Transverse colon (tissue), 4 donors: ENCODE results near the gene CRABP2. TPM values are rescaled to one million over a fixed set of nuclear protein-coding genes. Genes with fewer than 3 reads are reported as not detected.

Source experiments
- DNase-seq: peaks from one replicate; pipeline ENCODE4 v3.0.0-alpha.2; 2019
- H3K27ac ChIP-seq, 4 donors: fragments of 200-600 bp; sonication (generic); 2 replicates each; pipeline ENCODE4 v1.5.1; 2016 to 2018; ENCODE audit warnings: inconsistent platforms in 4 of 4
- H3K27me3 ChIP-seq: fragments of 200-600 bp; sonication (generic); 2 replicates; pipeline ENCODE4 v1.5.1; 2017; ENCODE audit warnings: inconsistent platforms
- H3K36me3 ChIP-seq, 4 donors: fragments of 200-600 bp; sonication (generic); 2 replicates each; pipeline ENCODE4 v1.5.1; 2017 to 2019; ENCODE audit warnings: inconsistent platforms in 4 of 4
- H3K4me1 ChIP-seq, 4 donors: fragments of 200-600 bp; sonication (generic); 2 replicates each; pipeline ENCODE4 v1.5.1; 2017 to 2020; ENCODE audit warnings: inconsistent platforms in 4 of 4
- H3K4me3 ChIP-seq, 4 donors: fragments of 200-600 bp; sonication (generic); 1 replicate in 1 of 4; 2 replicates in 3 of 4; pipeline versions ENCODE4 v1.5.1 to v1.6.1; 2017 to 2019; ENCODE audit warnings: inconsistent platforms in 4 of 4
- H3K9me3 ChIP-seq, 2 donors: fragments of 200-600 bp; sonication (generic); 2 replicates each; pipeline ENCODE4 v1.5.1; 2017 to 2019; ENCODE audit warnings: inconsistent platforms in 2 of 2
- CTCF ChIP-seq, 5 experiments: fragments of 200-600 bp in 3 of 5; fragments of 450-650 bp in 2 of 5; sonication (generic) in 3 of 5; IDR thresholded peaks; 1 replicate in 2 of 5; 2 replicates in 3 of 5; pipeline ENCODE4 v1.5.1; 2016 to 2017; ENCODE audit warnings: antibody characterized with exemption in 5 of 5, inconsistent platforms in 3 of 5, mild to moderate bottlenecking in 2 of 5, moderate library complexity in 1 of 5
- EP300 ChIP-seq: sonication (generic); formaldehyde crosslinking; IDR thresholded peaks from one replicate; pipeline ENCODE4 v1.6.1; 2017; ENCODE audit warnings: antibody characterized with exemption, low read depth
- POLR2A ChIP-seq: fragments of 450-650 bp; IDR thresholded peaks from one replicate; pipeline ENCODE4 v1.6.1; 2016; ENCODE audit warnings: antibody characterized with exemption, mild to moderate bottlenecking, moderate library complexity
- POLR2AphosphoS5 ChIP-seq, 3 donors: sonication (generic); formaldehyde crosslinking; IDR thresholded peaks; one replicate each; pipeline ENCODE4 v1.6.1; 2016; ENCODE audit warnings: antibody characterized with exemption in 3 of 3
- WGBS, 2 donors: methylation state at CpG; one replicate each; pipeline ENCODE4 v1.1.5; 2018; ENCODE audit warnings: low coverage in 1 of 2; 5-methylcytosine and 5-hydroxymethylcytosine counted together
- in situ Hi-C, 4 donors: fragments of 200-750 bp; cut with MboI; loops; one replicate each; pipeline versions ENCODE4 v1.15.0 to v1.15.1; 2017; ENCODE audit warnings: low sequenced_read_pairs in 3 of 4, low pct_ligation_motif_present in 1 of 4, low pct_unique_long_range_greater_than_20kb in 1 of 4
- intact Hi-C: fragments of 100-400 bp; cut with DNase I; formaldehyde crosslinking; loops from one replicate; pipeline ENCODE4 v1.15.1; 2023; ENCODE audit warnings: low total_unique reads
- total RNA-seq, 4 donors: library from RNA; depleted of rRNA; stranded (reverse); fragments of >200 nt; gene quantifications; one replicate each; pipeline ENCODE4 v1.1.0, GENCODE V29; 2016

Gene CRABP2
- total RNA-seq, 4 donors from 2014 or later = 0.79 to 1.9 TPM; not detected in 2

- peak; percentile 83 for DNase-seq
Measured at GRCh38 chr1:156656806-156657740, 48.3 kb downstream of the CRABP2 start.

GRCh38 chr1:156655904-156656516, 49.4 kb downstream of the CRABP2 start:
- DNase-seq = no peak
- Histone ChIP-seq H3K4me3 (no peak overlapping the region), H3K9me3 (no peaks in the 10 kb centered on the region), H3K4me1 (peaks cover 24 to 37% (median 32%) of the 10 kb centered on the region in 4 donors), H3K36me3 (no peaks in the 10 kb centered on the region), H3K27me3 (peaks cover 15% of the 10 kb centered on the region), H3K27ac (no peak overlapping the region)
- in situ Hi-C loops (no loop called here), intact Hi-C loops (loop anchor here (5.0 kb wide), 1 partner anchor 34 kb away; no protein-coding TSS in a partner anchor)
- TF ChIP-seq EP300 (no peak), POLR2A (no peak), POLR2AphosphoS5 (IDR thresholded peaks at IDR 0.05) (no peak), CTCF (IDR thresholded peaks at IDR 0.05) (no peak)
- 68% methylated on average over 9 of the region's 9 CpGs; no CpG with 5 or more reads in 1 of the 2 donors for WGBS, 2 donors

More at GRCh38 chr1:156656806-156657740, 48.3 kb downstream of the CRABP2 start:
- Histone ChIP-seq H3K4me3 (peak overlapping the region in 2 of 4 donors; percentile 11 to 36), H3K36me3 (no peaks in the 10 kb centered on the region), H3K9me3 (no peaks in the 10 kb centered on the region), H3K27me3 (peaks cover 6% of the 10 kb centered on the region), H3K27ac (peak overlapping the region in 2 of 4 donors; percentile 19 to 27), H3K4me1 (peaks cover 28 to 47% (median 41%) of the 10 kb centered on the region in 4 donors)
- WGBS, 2 donors = 14 to 29% methylated on average over 8 to 54 of the region's 54 CpGs
- intact Hi-C loops = loop anchor here (5.0 kb wide), 1 partner anchor 35 kb away; no protein-coding TSS in a partner anchor
- TF ChIP-seq POLR2AphosphoS5 (IDR thresholded peaks at IDR 0.05) (no peak), CTCF (IDR thresholded peaks at IDR 0.05) (peak; percentile 87 to 95 (median 92))
- in situ Hi-C loops = no loop called here

- Histone ChIP-seq H3K4me3 (no peak overlapping the region), H3K4me1 (peaks cover 17 to 30% (median 27%) of the 10 kb centered on the region in 4 donors), H3K27ac (no peak overlapping the region), H3K36me3 (no peaks in the 10 kb centered on the region), H3K9me3 (no peaks in the 10 kb centered on the region), H3K27me3 (peaks cover 15% of the 10 kb centered on the region)
- intact Hi-C loops (loop anchor here (5.0 kb wide), 1 partner anchor 33 kb away; no protein-coding TSS in a partner anchor), in situ Hi-C loops (no loop called here)
- no peak for DNase-seq
- 53 to 63% methylated on average over 2 of the region's 2 CpGs for WGBS, 2 donors
- TF ChIP-seq CTCF (IDR thresholded peaks at IDR 0.05) (no peak), EP300 (no peak), POLR2A (no peak), POLR2AphosphoS5 (IDR thresholded peaks at IDR 0.05) (no peak)
Measured at GRCh38 chr1:156655151-156655903, 50.1 kb downstream of the CRABP2 start.
